ENCODE data around the gene PCDHGA2.
"Not testable (repeated sequence)": the region's sequence is repeated elsewhere in the genome, so short reads cannot be mapped to it uniquely, and the experiment has no call there.

The PCDHGA2 gene

GRCh38 chr5:141349917-141350619 is 11.5 kb downstream of the PCDHGA2 start, which contains the start of gene PCDHGB1:
Gene PCDHGB1 (plus strand): TSS chr5:141350099. CDS start chr5:141350261, 162 bp downstream.
- peak; percentile 37 for DNase-seq

- DNase-seq: no peak
Measured at GRCh38 chr5:141351591-141351990, 13.0 kb downstream of the PCDHGA2 start.

- DNase-seq: no peak
Measured at GRCh38 chr5:141354900-141355469, 16.4 kb downstream of the PCDHGA2 start, which contains the start of gene PCDHGA4. Gene PCDHGA4 (plus strand): TSS chr5:141355021. CDS start chr5:141355108, 87 bp downstream.

- DNase-seq: no peak
Measured at GRCh38 chr5:141355641-141356040, 17.1 kb downstream of the PCDHGA2 start.

GRCh38 chr5:141356133-141356532 is 17.6 kb downstream of the PCDHGA2 start:
- DNase-seq: no peak

GRCh38 chr5:141356950-141357349 is 18.4 kb downstream of the PCDHGA2 start:
- no peak for DNase-seq

- no peak for DNase-seq
Measured at GRCh38 chr5:141359790-141360426, 21.3 kb downstream of the PCDHGA2 start, which contains the start of gene PCDHGB2. Gene PCDHGB2 (plus strand): TSS chr5:141359994. CDS start chr5:141360136, 142 bp downstream.

- no peak for DNase-seq
Measured at GRCh38 chr5:141360685-141361084, 22.1 kb downstream of the PCDHGA2 start.

GRCh38 chr5:141362719-141363118 is 24.2 kb downstream of the PCDHGA2 start:
- DNase-seq: no peak

- DNase-seq: no peak
Measured at GRCh38 chr5:141363952-141364660, 25.5 kb downstream of the PCDHGA2 start, which contains the start of gene PCDHGA5. Gene PCDHGA5 (plus strand): TSS chr5:141364162. CDS start chr5:141364331, 169 bp downstream.

- no peak for DNase-seq
Measured at GRCh38 chr5:141366016-141366896, 27.7 kb downstream of the PCDHGA2 start.

GRCh38 chr5:141369994-141370848 is 31.7 kb downstream of the PCDHGA2 start, which contains the start of gene PCDHGB3:
Gene PCDHGB3 (plus strand): TSS chr5:141370242. CDS start chr5:141370395, 153 bp downstream.
- DNase-seq: peak; percentile 36

- DNase-seq: no peak
Measured at GRCh38 chr5:141371572-141372475, 33.3 kb downstream of the PCDHGA2 start.

GRCh38 chr5:141373673-141374317 is 35.2 kb downstream of the PCDHGA2 start, which contains the start of gene PCDHGA6:
Gene PCDHGA6 (plus strand): TSS chr5:141373891. CDS start chr5:141374084, 193 bp downstream.
- DNase-seq: no peak

- no peak for DNase-seq
Measured at GRCh38 chr5:141374627-141375026, 36.1 kb downstream of the PCDHGA2 start.

- not testable (repeated sequence) for DNase-seq
Measured at GRCh38 chr5:141375444-141376155, 37.0 kb downstream of the PCDHGA2 start.

- DNase-seq: no peak
Measured at GRCh38 chr5:141382469-141383294, 44.1 kb downstream of the PCDHGA2 start, which contains the start of gene PCDHGA7. Gene PCDHGA7 (plus strand): TSS chr5:141382742. CDS start chr5:141382900, 158 bp downstream.
